Activated naive CD4-positive, alpha-beta T cell treated with anti-CD3 and anti-CD28 coated beads, Interleukin-2, amount 50 U/mL, for 72 hours (primary cell): ENCODE measurements around the gene HS3ST5. TPM values are rescaled to one million over a fixed set of nuclear protein-coding genes. Genes with fewer than 3 reads are reported as not detected.
"Not testable (repeated sequence)": the region's sequence is repeated elsewhere in the genome, so short reads cannot be mapped to it uniquely, and the experiment has no call there.

Experiments
- ATAC-seq, 2 donors: fragments of 150-1000 bp; cut with Tn5 transposase; 2 replicates each; pipeline ENCODE4 v1.10.0; 2021; ENCODE audit warnings: mild to moderate bottlenecking in 2 of 2, moderate library complexity in 2 of 2
- DNase-seq, 2 donors: peaks; one replicate each; pipeline ENCODE4 v3.0.0; 2021 to 2022; ENCODE audit warnings: low spot score in 2 of 2
- H3K27ac Mint-ChIP-seq, 2 donors: one replicate each; pipeline ENCODE4 v1.8.0; 2022; ENCODE audit warnings: mild to moderate bottlenecking in 2 of 2, mixed read lengths in 2 of 2
- H3K36me3 Mint-ChIP-seq, 2 donors: one replicate each; pipeline ENCODE4 v1.8.0; 2022; ENCODE audit warnings: mixed read lengths in 2 of 2
- H3K9me3 Mint-ChIP-seq, 2 donors: one replicate each; pipeline ENCODE4 v1.8.0; 2022; ENCODE audit warnings: mixed read lengths in 2 of 2
- total RNA-seq, 2 donors: library from RNA; stranded (reverse); gene quantifications; one replicate each; pipeline ENCODE4 v1.2.3, GENCODE V29; 2022

Gene HS3ST5
- total RNA-seq, 2 donors from 2014 or later: not detected

DNA sequence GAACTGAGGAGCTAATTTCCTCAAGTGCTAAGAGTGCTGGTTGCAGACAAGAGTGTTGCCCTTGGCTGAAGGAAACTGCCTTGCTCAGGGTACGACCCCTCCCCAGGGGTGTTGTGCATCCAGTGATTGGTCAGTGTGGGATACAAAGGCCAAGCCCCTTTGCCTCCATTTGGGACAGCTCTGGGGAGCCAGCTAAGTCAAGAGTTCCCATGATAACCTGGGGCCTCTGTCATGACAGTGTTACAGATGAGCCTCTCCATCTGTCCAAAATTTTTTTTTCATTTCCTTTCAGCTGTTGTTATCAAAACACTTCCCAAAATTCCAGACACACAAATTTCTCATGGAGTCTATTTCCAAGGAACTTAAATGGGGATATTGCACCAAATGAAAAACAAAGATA is 93.3 kb downstream of the HS3ST5 start:
- DNase-seq: no peak
- peaks cover 5 to 10% of the 10 kb centered on the region in 2 donors for H3K9me3 Mint-ChIP-seq
- ATAC-seq: no peak
- no peaks in the 10 kb centered on the region for H3K36me3 Mint-ChIP-seq
- H3K27ac Mint-ChIP-seq: no peak overlapping the region

DNA sequence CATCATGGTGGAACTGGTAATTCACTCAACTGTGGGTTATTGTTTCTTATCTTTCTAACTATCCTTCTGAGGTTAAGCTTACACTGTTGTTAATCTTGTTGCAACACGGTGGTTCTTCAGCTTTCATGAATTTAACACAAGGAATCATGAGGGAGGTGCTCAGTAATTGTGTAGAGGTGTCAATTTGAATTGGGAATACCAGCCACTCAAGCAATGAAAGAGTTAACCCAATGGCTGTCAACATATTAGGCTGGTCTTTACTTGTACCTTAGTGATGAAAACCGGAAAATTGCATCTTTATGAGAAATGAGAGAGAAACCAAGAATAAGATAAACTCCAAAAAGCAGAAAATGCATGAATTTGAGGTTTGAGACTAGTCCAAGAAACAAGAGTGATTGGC is 95.7 kb downstream of the HS3ST5 start:
- H3K27ac Mint-ChIP-seq: no peak overlapping the region
- no peak for DNase-seq
- ATAC-seq: no peak
- H3K36me3 Mint-ChIP-seq: no peaks in the 10 kb centered on the region
- H3K9me3 Mint-ChIP-seq: peaks cover 0 to under 1% of the 10 kb centered on the region in 2 donors

DNA sequence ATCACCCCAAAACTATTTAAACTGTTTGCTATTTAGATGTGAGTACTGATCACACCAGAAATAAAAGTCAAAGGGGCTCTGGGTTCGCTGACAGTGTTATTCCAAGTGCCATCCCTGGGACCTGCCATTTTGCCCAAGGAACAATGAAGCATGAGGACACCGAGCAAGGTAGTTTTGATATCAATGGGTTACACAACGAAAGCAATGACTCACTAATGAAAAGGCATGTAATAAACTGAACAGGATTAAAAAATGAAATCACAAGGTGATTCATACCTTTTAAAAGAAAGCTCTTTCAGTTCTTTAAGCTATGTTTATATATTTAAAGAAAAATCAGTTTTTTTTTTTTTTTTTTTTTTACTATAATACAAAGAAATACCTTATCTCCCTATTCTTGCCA is 102.0 kb downstream of the HS3ST5 start:
- Mint-ChIP-seq H3K27ac (no peak overlapping the region), H3K9me3 (no peaks in the 10 kb centered on the region), H3K36me3 (no peaks in the 10 kb centered on the region)
- no peak for DNase-seq
- ATAC-seq: no peak

DNA sequence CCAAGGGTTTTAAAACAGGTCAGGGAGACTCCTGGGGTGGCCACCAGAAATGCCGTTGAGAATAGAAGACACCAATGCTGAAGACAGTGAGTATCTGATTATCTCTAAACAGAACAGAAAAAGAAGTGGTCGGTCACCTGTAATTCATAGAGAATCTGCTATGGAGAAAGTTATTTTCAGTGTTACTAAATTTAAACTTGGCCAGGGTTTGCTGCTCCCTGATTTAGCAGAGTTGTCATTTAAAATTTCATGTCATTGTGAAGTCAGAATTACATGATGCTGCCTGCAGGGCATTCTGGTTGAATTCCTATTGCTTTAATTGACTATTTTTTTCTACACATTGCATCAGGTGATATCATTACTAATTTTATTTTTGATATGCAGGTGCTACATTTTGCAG is 114.1 kb downstream of the HS3ST5 start:
- Mint-ChIP-seq H3K36me3 (no peaks in the 10 kb centered on the region), H3K27ac (no peak overlapping the region), H3K9me3 (peaks cover 0 to 4% of the 10 kb centered on the region in 2 donors)
- DNase-seq: no peak
- ATAC-seq: no peak

DNA sequence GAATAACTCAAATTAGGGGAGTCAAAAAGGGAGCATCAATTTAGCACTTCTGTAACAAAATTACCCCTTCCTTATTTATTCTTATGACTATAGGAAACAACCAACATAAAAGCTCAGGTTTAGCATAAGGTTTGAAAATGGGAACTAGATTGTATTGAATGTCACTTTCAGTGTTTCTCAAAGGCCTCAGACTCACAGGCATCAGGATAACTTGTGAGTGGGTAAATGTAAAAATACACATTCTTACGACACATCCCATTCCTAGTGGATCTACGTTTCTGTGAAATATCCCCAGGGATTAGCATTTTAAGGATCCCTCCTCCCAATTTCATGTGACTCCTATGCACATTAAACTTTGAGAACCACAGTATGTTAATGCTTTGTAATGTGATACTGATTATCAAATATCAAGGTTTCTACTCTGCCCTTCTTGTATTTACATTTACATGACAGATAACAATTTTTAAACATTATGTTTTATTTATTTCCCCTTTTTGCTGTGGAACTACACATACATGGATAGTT is 114.8 kb downstream of the HS3ST5 start:
- Mint-ChIP-seq H3K36me3 (no peaks in the 10 kb centered on the region), H3K9me3 (peaks cover 0 to 4% of the 10 kb centered on the region in 2 donors), H3K27ac (no peak overlapping the region)
- DNase-seq (no peak), ATAC-seq (no peak)

DNA sequence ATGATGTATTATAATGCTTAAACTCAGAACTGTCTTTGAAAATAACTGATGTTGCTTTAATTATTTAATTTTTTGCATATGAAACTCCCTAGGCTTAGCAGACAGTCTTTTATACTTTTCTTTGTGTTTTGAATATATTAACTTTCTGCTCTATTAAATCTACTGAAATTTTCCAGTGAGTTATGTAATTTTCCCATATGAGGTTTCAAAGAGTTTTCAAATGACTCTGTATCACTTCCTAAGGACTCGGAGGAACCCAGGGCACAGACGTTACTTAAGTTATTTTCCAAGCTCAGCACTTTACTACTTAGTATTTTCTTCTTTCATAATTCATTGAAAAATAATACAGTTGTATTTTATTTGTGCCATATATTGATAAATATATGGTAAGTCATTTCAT is 122.6 kb downstream of the HS3ST5 start:
- H3K27ac Mint-ChIP-seq: no peak overlapping the region
- DNase-seq: no peak
- H3K9me3 Mint-ChIP-seq: peaks cover 0 to 3% of the 10 kb centered on the region in 2 donors
- no peaks in the 10 kb centered on the region for H3K36me3 Mint-ChIP-seq
- no peak for ATAC-seq

DNA sequence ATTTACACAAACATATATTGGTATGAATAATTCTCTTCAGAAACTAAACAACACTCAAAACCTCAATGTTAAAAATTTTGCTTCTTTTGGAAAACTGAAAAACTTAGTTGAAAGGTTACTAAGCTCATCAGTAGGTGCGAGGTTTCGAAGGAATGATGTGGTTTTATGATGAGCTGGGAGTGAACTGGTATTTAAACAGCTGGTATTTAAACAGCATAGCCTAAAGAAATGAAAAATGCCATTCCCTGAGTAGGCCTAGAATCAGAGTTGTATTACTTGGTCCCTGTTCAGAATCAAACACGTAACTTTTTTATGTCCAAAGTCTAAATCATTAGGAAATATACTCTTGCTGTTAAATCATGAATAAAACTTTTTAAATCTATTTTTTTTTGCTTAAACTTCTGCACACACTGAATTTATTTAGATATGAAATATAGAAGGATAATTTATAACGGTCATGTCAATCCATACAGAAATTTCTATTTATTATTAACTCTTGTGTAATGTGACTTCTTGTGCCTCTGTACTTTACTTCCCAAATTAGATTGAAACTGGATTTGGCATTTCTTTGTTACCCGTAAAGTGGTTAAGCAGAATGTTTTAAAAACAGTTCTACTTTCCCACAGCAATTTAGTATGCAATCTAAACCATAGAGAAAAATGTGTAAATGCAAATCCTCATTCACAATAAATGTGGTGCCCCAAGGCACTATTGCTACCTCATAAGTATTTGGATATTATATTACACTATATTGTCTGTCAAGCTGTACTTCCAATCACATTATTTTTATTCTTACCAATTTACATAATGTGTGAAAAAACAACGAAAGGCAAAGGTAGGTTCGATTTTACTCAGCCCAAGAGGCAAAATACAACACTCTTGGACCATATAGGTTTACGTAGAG is 124.1 kb downstream of the HS3ST5 start:
- no peak for DNase-seq
- Mint-ChIP-seq H3K36me3 (no peaks in the 10 kb centered on the region), H3K9me3 (peaks cover 0 to 3% of the 10 kb centered on the region in 2 donors), H3K27ac (no peak overlapping the region)
- no peak for ATAC-seq

DNA sequence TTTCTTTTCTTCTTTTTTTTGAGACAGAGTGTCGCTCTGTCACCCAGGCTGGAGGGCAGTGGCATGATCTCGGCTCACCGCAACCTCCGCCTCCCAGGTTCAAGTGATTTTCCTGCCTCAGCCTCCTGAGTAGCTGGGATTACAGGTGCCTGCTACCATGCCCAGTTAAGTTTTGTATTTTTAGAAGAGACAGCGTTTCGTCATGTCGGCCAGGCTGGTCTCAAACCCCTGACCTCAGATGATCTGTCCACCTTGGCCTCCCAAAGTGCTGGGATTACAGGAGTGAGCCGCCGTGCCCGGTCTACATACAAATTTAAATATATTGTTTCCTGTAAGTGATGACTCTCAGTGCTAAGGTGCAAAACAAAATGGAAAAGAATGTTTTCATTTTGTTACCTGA is 124.8 kb downstream of the HS3ST5 start:
- H3K36me3 Mint-ChIP-seq, ATAC-seq, DNase-seq, H3K9me3 Mint-ChIP-seq: not testable (repeated sequence)
- peak overlapping the region in 1 of 2 donors; percentile 25 for H3K27ac Mint-ChIP-seq

DNA sequence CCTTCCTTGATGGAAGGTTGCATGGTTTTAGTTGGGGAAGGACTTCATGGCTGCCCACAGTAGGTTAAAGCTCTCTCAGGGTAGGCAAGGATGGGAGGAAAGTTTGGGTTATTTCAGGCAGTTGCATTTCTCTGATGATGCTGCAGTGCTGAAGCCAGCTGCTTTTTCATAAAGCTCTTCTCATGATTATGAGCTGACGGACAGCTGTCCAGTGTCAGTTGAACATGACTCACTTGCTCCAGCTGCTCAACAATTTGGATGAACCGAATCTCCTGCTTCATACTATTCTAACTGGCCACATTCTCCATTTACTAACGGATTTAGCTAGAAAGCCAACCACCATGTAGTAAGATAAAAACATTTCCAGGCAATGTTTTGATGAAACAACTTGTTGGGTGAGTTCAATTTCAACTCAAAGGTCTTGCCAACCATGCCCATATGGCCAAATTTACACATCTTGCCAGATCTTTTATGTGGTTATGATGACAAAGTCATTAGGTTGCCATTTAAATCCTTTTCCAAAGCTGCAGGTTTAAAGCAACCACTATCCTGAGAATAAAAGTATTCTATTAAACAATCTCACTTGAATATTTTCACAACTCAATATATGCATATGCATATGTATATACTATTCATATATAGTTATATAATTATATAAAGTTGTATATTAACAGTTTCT is 125.9 kb downstream of the HS3ST5 start:
- H3K9me3 Mint-ChIP-seq: peaks cover 0 to 3% of the 10 kb centered on the region in 2 donors

DNA sequence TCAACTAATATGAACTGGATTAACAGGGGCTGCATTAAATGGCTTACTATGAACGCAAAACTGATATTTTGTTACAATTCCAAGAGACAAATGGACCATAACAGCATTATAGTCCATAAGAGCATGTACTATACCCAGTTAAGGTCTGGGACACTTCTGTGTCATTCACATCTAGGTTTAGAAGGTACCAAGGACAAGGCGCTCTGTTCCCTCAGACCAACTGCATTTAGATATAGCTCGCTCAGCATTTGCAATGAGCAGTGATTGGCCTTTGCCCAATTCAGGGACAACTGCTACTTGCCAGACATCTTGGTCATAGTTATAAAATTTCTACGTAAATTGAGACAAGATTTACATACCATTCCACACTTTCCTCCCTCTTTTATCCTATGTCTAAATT is 132.4 kb downstream of the HS3ST5 start:
- H3K36me3 Mint-ChIP-seq: no peaks in the 10 kb centered on the region
- ATAC-seq (no peak), DNase-seq (no peak)
- no peak overlapping the region for H3K27ac Mint-ChIP-seq
- no peaks in the 10 kb centered on the region for H3K9me3 Mint-ChIP-seq

More for the DNA sequence above, 125.9 kb downstream of the HS3ST5 start:
- H3K27ac Mint-ChIP-seq: no peak overlapping the region
- no peaks in the 10 kb centered on the region for H3K36me3 Mint-ChIP-seq
- ATAC-seq (no peak), DNase-seq (no peak)

DNA sequence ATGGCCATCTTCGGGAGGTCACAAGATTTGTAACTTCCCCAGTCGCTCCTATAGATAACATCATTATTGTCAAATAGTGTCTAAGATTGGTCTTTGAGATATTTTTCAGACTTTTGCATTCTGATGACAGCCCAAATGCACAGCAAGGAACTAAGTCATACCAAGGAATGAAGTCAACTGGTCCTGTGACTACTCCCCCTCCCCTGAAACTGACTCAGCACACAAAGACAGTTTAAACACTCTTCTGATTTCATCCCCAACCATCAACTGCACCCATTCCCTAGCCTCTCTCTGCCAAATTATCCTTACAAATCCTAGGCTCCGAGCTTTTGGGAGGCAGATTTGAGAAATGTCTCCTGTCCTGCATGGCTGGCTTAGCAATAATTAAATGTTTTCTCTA is 139.4 kb downstream of the HS3ST5 start:
- DNase-seq (no peak), ATAC-seq (no peak)
- H3K36me3 Mint-ChIP-seq: no peaks in the 10 kb centered on the region
- H3K9me3 Mint-ChIP-seq: peaks cover 6 to 9% of the 10 kb centered on the region in 2 donors
- no peak overlapping the region for H3K27ac Mint-ChIP-seq

DNA sequence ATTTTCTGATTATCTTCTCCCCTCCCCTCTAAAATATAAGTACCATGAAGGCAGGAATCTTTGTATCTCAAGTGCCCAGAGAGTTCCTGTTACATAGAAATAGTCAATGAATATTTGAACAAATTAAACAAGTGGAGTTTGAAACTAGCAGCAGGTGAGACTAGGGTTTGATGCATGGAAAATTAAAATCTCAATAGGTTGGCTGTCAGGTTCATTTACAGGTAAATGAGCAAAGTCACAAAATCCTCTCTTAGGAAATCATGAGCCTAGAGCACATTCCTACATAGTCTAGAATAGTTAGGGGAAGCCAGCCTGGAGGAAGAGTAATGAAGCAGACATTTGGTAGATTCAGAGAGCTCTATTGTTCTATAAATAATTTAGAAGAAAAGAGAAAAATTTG is 140.4 kb downstream of the HS3ST5 start:
- H3K27ac Mint-ChIP-seq: no peak overlapping the region
- ATAC-seq (no peak), DNase-seq (no peak)
- no peaks in the 10 kb centered on the region for H3K36me3 Mint-ChIP-seq
- H3K9me3 Mint-ChIP-seq: peaks cover 6 to 9% of the 10 kb centered on the region in 2 donors

DNA sequence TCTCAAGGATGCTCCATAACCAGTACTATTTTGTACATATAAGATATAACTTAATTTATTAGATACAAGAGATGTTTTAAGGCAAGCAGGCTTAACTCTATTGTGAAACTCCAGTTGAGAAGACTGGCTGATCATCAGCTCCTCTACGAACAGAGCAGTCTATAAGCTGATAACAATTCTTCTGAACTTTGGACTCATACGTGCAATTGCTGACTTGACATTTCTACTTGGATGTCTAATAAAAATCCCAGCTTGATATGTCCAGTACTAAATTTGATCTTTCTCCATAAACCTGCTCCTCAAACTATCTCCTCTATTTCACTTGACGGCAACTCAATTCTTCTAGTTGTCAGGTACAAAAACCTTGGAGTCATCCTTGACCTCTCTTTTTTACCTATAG is 141.9 kb downstream of the HS3ST5 start:
- ATAC-seq: no peak
- peaks cover 6 to 9% of the 10 kb centered on the region in 2 donors for H3K9me3 Mint-ChIP-seq
- no peaks in the 10 kb centered on the region for H3K36me3 Mint-ChIP-seq
- no peak for DNase-seq
- no peak overlapping the region for H3K27ac Mint-ChIP-seq

DNA sequence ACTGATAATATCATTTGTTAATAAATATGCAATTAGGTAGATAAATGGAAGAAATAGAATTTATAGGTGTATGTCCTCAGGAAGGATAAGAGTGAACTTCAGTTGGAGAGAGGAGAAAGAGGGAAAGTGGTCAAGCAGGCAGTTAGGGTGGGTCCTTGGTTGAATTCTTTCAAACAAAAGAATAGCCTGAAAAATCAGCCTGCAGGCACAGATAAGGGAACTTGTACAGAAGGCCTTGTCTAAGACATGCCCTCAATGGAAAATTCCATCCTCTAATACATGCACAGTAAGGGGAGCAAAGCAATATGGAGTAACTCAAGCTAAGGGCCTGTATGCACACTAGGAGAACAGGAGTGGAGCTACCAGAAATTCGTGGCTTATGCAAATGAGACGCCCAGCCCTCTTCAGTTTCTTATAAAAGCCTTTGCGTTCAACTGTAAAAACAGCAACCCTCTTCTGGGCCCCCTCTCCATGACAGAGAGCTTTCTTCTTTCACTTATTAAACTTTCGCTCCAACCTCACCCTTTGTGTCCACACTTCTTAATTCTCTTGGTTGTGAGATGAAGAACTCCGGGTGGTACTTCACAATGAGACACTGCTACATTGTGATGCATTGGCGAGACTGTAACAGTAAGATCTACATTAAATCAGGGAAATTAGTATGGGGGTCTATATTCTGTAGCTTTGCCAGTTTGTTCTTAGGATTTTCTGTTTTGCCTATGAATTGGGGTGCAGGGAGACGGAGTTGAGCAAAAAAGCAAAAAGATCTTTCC is 147.0 kb downstream of the HS3ST5 start:
- H3K27ac Mint-ChIP-seq: no peak overlapping the region
- no peak for ATAC-seq
- H3K36me3 Mint-ChIP-seq: no peaks in the 10 kb centered on the region
- no peak for DNase-seq
- H3K9me3 Mint-ChIP-seq: no peaks in the 10 kb centered on the region

DNA sequence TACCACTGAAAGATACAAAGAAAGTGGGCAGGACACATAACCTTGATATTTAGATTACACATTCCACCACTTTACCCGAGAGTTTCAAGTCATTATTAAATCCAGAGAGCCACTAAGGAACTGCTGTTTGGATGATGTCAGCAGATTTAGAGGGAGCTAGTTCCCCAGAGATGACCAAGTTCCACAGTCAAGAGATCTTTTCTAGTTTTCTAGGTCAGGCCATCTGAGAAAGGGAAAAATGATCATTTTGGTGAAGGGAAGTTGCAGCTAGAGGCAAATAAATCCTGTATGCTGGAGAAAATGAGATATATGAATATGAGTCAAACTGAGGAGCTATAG is 147.8 kb downstream of the HS3ST5 start:
- Mint-ChIP-seq H3K36me3 (no peaks in the 10 kb centered on the region), H3K9me3 (no peaks in the 10 kb centered on the region), H3K27ac (no peak overlapping the region)
- no peak for DNase-seq
- ATAC-seq: no peak

DNA sequence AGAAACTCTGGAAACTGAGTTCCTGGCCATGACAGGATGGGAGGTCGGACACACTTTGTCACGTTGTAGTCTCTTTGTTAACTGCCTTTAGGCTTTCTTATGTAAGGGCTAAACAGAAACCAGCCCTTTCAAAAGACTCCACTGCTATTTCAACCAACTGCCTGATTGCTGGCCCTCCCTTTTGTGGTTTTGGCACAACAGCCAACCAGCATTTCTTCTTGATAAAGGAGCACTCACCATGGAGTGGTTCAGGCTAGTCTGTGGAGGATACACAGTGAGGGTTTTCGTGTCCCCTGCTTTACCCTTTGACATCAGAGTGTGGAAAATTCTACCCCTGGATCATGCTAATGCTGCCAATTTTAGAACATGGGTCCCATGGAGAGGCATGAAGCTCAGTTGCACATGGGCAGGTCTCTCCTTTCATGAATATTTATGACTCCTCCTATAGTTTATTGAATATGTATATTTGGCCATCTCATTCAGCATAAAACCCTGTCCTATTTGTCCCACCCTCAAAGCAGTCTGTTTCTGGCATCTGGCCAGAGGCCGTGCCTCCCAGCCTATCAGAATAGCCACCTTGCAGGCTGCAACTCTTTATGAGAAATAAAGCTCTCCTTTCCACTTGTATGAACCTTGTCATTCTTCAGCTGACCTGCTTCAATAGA is 148.3 kb downstream of the HS3ST5 start:
- ATAC-seq (no peak), DNase-seq (no peak)
- Mint-ChIP-seq H3K27ac (no peak overlapping the region), H3K36me3 (no peaks in the 10 kb centered on the region), H3K9me3 (no peaks in the 10 kb centered on the region)
